HCT116 (cell line): ENCODE data around the gene AVPR1B. TPM values are rescaled to one million over a fixed set of nuclear protein-coding genes. Genes with fewer than 3 reads are reported as not detected.

Experiments used
- ATAC-seq: fragments of 200-7000 bp; cut with Tn5 transposase; 2 replicates; pipeline ENCODE4 v1.9.1; 2020; ENCODE audit warnings: mild to moderate bottlenecking, moderate library complexity
- BruUV-seq: library from RNA; stranded (reverse); fragments of 400-500 nt; replicated peaks from 2 replicates; lab custom pipeline; 2021; lab: Mats Ljungman, UMichigan
- CTCF ChIA-PET: fragments of 300-600 bp; sonication (Branson Sonifier 250); formaldehyde crosslinking; loops from one replicate; lab custom pipeline; 2021; ENCODE audit warnings: antibody characterized with exemption; lab: Charles Lee
- POLR2A ChIA-PET: fragments of 300-600, 350-600 bp; sonication (Branson Sonifier 250); formaldehyde crosslinking; loops from one replicate; lab custom pipeline; 2021; ENCODE audit warnings: antibody characterized with exemption; lab: Charles Lee
- RAD21 ChIA-PET, 2 experiments: fragments of 300-600 bp; sonication (Branson Sonifier 250); formaldehyde crosslinking; loops; one replicate each; lab custom pipeline; 2023; ENCODE audit warnings: low total read pairs in 2 of 2; ENCODE audit not compliant: uncharacterized antibody in 2 of 2, unreplicated experiment in 2 of 2, low non-redundant PET in 1 of 2; lab: Charles Lee
- DNase-seq: peaks from one replicate; pipeline ENCODE4 v3.0.0-alpha.2; 2010; ENCODE audit warnings: low read depth, low spot score
- H2AFZ ChIP-seq: fragments of 200-600 bp; shearing (Covaris generic), sonication (generic); 2 replicates; pipeline ENCODE4 v1.6.1; 2017; ENCODE audit warnings: low read depth, mixed run types, mixed read lengths, antibody characterized with exemption, low read length; ENCODE audit not compliant: poor library complexity, severe bottlenecking
- H3K27ac ChIP-seq: 2 replicates; pipeline ENCODE4 v1.5.1; 2012; ENCODE audit warnings: low read depth, low read length
- H3K27me3 ChIP-seq: fragments of 200-600 bp; sonication (generic); 2 replicates; pipeline ENCODE4 v1.6.1; 2016; ENCODE audit warnings: mixed run types, low read length, mixed read lengths; ENCODE audit not compliant: insufficient read depth
- H3K36me3 ChIP-seq, 2 experiments: fragments of 200-500 bp in 1 of 2; fragments of 200-600 bp in 1 of 2; sonication (Bioruptor generic) in 1 of 2; sonication (generic) in 1 of 2; 2 replicates each; pipeline versions ENCODE4 v1.5.1 to v1.6.1; 2014 to 2016; ENCODE audit warnings: low read length in 2 of 2, inconsistent platforms in 1 of 2, mixed read lengths in 1 of 2, mixed run types in 1 of 2; ENCODE audit not compliant: insufficient read depth in 2 of 2, control insufficient read depth in 1 of 2
- H3K4me1 ChIP-seq, 2 experiments: fragments of 200-600 bp in 1 of 2; sonication (generic) in 1 of 2; 2 replicates each; pipeline versions ENCODE4 v1.5.1 to v1.6.1; 2012 to 2017; ENCODE audit warnings: low read length in 2 of 2, inconsistent platforms in 1 of 2, mild to moderate bottlenecking in 1 of 2, mixed read lengths in 1 of 2, mixed run types in 1 of 2, moderate library complexity in 1 of 2; ENCODE audit not compliant: insufficient read depth in 2 of 2, control insufficient read depth in 1 of 2
- H3K4me2 ChIP-seq: fragments of 200-600 bp; sonication (generic); 2 replicates; pipeline ENCODE4 v1.6.1; 2017; ENCODE audit warnings: mixed run types, low read length, mixed read lengths
- H3K4me3 ChIP-seq, 2 experiments: fragments of 200-600 bp in 1 of 2; sonication (generic) in 1 of 2; replicated peaks in 1 of 2; 2 replicates each; pipeline ENCODE4 v1.5.1; 2011 to 2016; ENCODE audit warnings: low read length in 2 of 2, control low read depth in 1 of 2, low read depth in 1 of 2, mild to moderate bottlenecking in 1 of 2, mixed read lengths in 1 of 2, mixed run types in 1 of 2
- H3K79me2 ChIP-seq: fragments of 200-600 bp; sonication (generic); 2 replicates; pipeline ENCODE4 v1.6.1; 2017; ENCODE audit warnings: mild to moderate bottlenecking, mixed run types, low read length, moderate library complexity, mixed read lengths; ENCODE audit not compliant: insufficient read depth
- H3K9ac ChIP-seq: fragments of 200-600 bp; sonication (generic); 2 replicates; pipeline ENCODE4 v1.6.1; 2016; ENCODE audit warnings: low read length, mixed read lengths
- H3K9me2 ChIP-seq: fragments of 200-600 bp; sonication (generic), shearing (Covaris generic); 2 replicates; pipeline ENCODE4 v1.6.1; 2017; ENCODE audit warnings: mixed run types, mild to moderate bottlenecking, moderate library complexity; ENCODE audit not compliant: insufficient read depth
- H3K9me3 ChIP-seq, 2 experiments: fragments of 200-500 bp in 1 of 2; fragments of 200-600 bp in 1 of 2; sonication (Bioruptor generic) in 1 of 2; sonication (generic) in 1 of 2; 2 replicates each; pipeline ENCODE4 v1.6.1; 2014 to 2017; ENCODE audit warnings: low read length in 2 of 2, mixed read lengths in 2 of 2, inconsistent platforms in 1 of 2, low read depth in 1 of 2, mild to moderate bottlenecking in 1 of 2, mixed run types in 1 of 2, moderate library complexity in 1 of 2; ENCODE audit not compliant: control insufficient read depth in 1 of 2, insufficient read depth in 1 of 2
- H4K20me1 ChIP-seq: fragments of 200-600 bp; sonication (generic), shearing (Covaris generic); 2 replicates; pipeline ENCODE4 v1.6.1; 2017; ENCODE audit warnings: mixed run types, mild to moderate bottlenecking, moderate library complexity; ENCODE audit not compliant: insufficient read depth
- CBX3 ChIP-seq: IDR thresholded peaks from 2 replicates; pipeline ENCODE4 v1.6.1; 2012; ENCODE audit warnings: low read depth
- ELF1 ChIP-seq: IDR thresholded peaks from 2 replicates; pipeline ENCODE4 v1.6.1; 2012; ENCODE audit warnings: low read depth, borderline replicate concordance
- POLR2AphosphoS5 ChIP-seq: IDR thresholded peaks from 2 replicates; pipeline ENCODE4 v1.6.1; 2011; ENCODE audit warnings: mild to moderate bottlenecking, low read depth, low read length, moderate library complexity
- RAD21 ChIP-seq: IDR thresholded peaks from 2 replicates; pipeline ENCODE4 v1.6.1; 2012; ENCODE audit warnings: low read depth, mild to moderate bottlenecking
- REST ChIP-seq: IDR thresholded peaks from 2 replicates; pipeline ENCODE4 v1.6.1; 2012; ENCODE audit warnings: low read depth
- ZNF274 ChIP-seq: fragments of 200-500 bp; sonication (Bioruptor generic); IDR thresholded peaks from 2 replicates; pipeline ENCODE4 v1.6.1; 2014; ENCODE audit warnings: mild to moderate bottlenecking, low read depth, low read length, inconsistent platforms
- intact Hi-C: fragments of 100-400 bp; cut with micrococcal nuclease; formaldehyde crosslinking; loops from 2 replicates; pipeline ENCODE4 v1.10.0; 2022
- total RNA-seq: library from RNA; stranded (reverse); gene quantifications from one replicate; pipeline ENCODE4 v1.2.1, GENCODE V29; 2021; ENCODE audit not compliant: unreplicated experiment
- TF ChIP-seq, protein P1 (sequence below): IDR thresholded peaks from 2 replicates; pipeline ENCODE4 v1.6.1; 2012
- TF ChIP-seq, protein P2 (sequence below), 3 experiments: fragments of 200-600 bp in 1 of 3; sonication (generic) in 1 of 3; IDR thresholded peaks in 2 of 3; conservative IDR thresholded peaks in 1 of 3; 2 replicates each; pipeline ENCODE4 v1.5.1; 2012 to 2017; ENCODE audit warnings: low read depth in 2 of 3, low read length in 2 of 3, antibody characterized with exemption in 1 of 3, borderline replicate concordance in 1 of 3, control low read depth in 1 of 3, mild to moderate bottlenecking in 1 of 3, mixed read lengths in 1 of 3, mixed run types in 1 of 3, moderate library complexity in 1 of 3; ENCODE audit not compliant: insufficient read depth in 1 of 3

Gene AVPR1B
- total RNA-seq, 1 experiment from 2014 or later = not detected

DNA sequence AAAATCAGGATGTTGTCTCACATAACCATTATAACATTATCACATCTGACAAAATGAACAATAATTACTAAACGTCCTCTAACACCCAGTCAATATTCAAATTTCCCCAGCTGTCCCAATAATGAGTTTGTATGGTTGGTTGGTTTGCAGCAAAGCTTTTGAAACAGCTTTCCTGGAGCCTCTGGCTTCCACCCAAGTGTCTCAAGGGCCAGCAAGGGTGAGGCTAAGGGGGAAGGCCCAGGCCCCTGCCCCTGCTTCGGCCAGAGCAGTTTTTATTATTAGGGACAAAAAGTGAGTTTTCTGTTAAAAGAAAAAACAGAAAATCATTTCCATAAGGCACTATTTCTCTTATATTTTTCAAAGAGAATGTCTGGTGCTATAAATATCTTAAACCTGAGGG is 19.1 kb upstream of the AVPR1B start:
- no peak for DNase-seq
- intact Hi-C loops = no loop called here
- Histone ChIP-seq H3K9ac (no peak overlapping the region), H3K79me2 (no peaks in the 10 kb centered on the region), H3K4me1 (no peaks in the 10 kb centered on the region), H3K27me3 (peaks cover 10% of the 10 kb centered on the region; the same call in 1 of the 2 replicates), H3K9me2 (no peaks in the 10 kb centered on the region), H3K4me3 (no peak overlapping the region), H3K4me2 (no peak overlapping the region), H3K36me3 (no peaks in the 10 kb centered on the region), H2AFZ (no peak overlapping the region), H4K20me1 (no peaks in the 10 kb centered on the region), H3K9me3 (no peaks in the 10 kb centered on the region), H3K27ac (no peak overlapping the region)
- BruUV-seq = no TSS peak
- no peak for ATAC-seq
- ChIA-PET CTCF (no interaction called here), RAD21 (no interaction called here), POLR2A (no interaction called here)
- TF ChIP-seq RAD21 (no peak), ZNF274 (no peak), CBX3 (no peak), ELF1 (no peak), POLR2AphosphoS5 (no peak)
- TF ChIP-seq, protein P1, sequence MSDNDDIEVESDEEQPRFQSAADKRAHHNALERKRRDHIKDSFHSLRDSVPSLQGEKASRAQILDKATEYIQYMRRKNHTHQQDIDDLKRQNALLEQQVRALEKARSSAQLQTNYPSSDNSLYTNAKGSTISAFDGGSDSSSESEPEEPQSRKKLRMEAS = no peak
- TF ChIP-seq, protein P2, sequence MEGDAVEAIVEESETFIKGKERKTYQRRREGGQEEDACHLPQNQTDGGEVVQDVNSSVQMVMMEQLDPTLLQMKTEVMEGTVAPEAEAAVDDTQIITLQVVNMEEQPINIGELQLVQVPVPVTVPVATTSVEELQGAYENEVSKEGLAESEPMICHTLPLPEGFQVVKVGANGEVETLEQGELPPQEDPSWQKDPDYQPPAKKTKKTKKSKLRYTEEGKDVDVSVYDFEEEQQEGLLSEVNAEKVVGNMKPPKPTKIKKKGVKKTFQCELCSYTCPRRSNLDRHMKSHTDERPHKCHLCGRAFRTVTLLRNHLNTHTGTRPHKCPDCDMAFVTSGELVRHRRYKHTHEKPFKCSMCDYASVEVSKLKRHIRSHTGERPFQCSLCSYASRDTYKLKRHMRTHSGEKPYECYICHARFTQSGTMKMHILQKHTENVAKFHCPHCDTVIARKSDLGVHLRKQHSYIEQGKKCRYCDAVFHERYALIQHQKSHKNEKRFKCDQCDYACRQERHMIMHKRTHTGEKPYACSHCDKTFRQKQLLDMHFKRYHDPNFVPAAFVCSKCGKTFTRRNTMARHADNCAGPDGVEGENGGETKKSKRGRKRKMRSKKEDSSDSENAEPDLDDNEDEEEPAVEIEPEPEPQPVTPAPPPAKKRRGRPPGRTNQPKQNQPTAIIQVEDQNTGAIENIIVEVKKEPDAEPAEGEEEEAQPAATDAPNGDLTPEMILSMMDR (IDR thresholded peaks at IDR 0.05 in 2 of 3, conservative IDR thresholded peaks at IDR 0.05 in 1 of 3; ENCODE audit: borderline replicate concordance in 1 of 3, insufficient read depth in 1 of 3, low read depth in 2 of 3, low read length in 2 of 3) = no peak

- intact Hi-C loops = no loop called here
- no peak overlapping the region for H3K27ac ChIP-seq
- no peaks in the 10 kb centered on the region for H3K4me1 ChIP-seq
- no peak for TF ChIP-seq REST
- TF ChIP-seq, protein P1 = no peak
- ATAC-seq = no peak
- no peaks in the 10 kb centered on the region for H4K20me1 ChIP-seq
- no peaks in the 10 kb centered on the region for H3K9me2 ChIP-seq
- H3K36me3 ChIP-seq = no peaks in the 10 kb centered on the region
- H3K9ac ChIP-seq = no peak overlapping the region
- H3K79me2 ChIP-seq = no peaks in the 10 kb centered on the region
- RAD21 ChIA-PET = no interaction called here
- POLR2A ChIA-PET = no interaction called here
- DNase-seq = no peak
- H3K4me2 ChIP-seq = no peak overlapping the region
- H2AFZ ChIP-seq = no peak overlapping the region
- CTCF ChIA-PET = no interaction called here
- no TSS peak for BruUV-seq
- peaks cover 3% of the 10 kb centered on the region; the same call in 1 of the 2 replicates for H3K27me3 ChIP-seq
- no peak overlapping the region for H3K4me3 ChIP-seq
- H3K9me3 ChIP-seq = no peaks in the 10 kb centered on the region
Measured at GRCh38 chr1:206135248-206135647, 18.1 kb upstream of the AVPR1B start.
